Islet precursor cell (in vitro differentiated cells): ENCODE measurements around the gene RPA1.
"Not testable (repeated sequence)": the region's sequence is repeated elsewhere in the genome, so short reads cannot be mapped to it uniquely, and the experiment has no call there.

Experiments
- DNase-seq: peaks from one replicate; pipeline ENCODE4 v3.0.0-alpha.2; 2018

RPA1 gene

GRCh38 chr17:1880851-1881630 is 51.2 kb downstream of the RPA1 start:
- peak; percentile 75 for DNase-seq

GRCh38 chr17:1882836-1883235 is 53.0 kb downstream of the RPA1 start:
- DNase-seq = peak; percentile 64

GRCh38 chr17:1883536-1883935 is 53.7 kb downstream of the RPA1 start:
- DNase-seq = no peak

GRCh38 chr17:1888741-1889140 is 58.9 kb downstream of the RPA1 start:
- DNase-seq = no peak

GRCh38 chr17:1890758-1891450 is 61.1 kb downstream of the RPA1 start:
- DNase-seq = no peak

GRCh38 chr17:1894753-1895339 is 65.0 kb downstream of the RPA1 start:
- no peak for DNase-seq

- not testable (repeated sequence) for DNase-seq
Measured at GRCh38 chr17:1895479-1895878, 65.7 kb downstream of the RPA1 start.

GRCh38 chr17:1896243-1897104 is 66.7 kb downstream of the RPA1 start:
- no peak for DNase-seq

GRCh38 chr17:1897105-1897656 is 67.4 kb downstream of the RPA1 start:
- no peak for DNase-seq

GRCh38 chr17:1898332-1898731 is 68.5 kb downstream of the RPA1 start:
- peak; percentile 74 for DNase-seq

- no peak for DNase-seq
Measured at GRCh38 chr17:1898872-1899271, 69.1 kb downstream of the RPA1 start.

GRCh38 chr17:1899403-1900000 is 69.7 kb downstream of the RPA1 start:
- no peak for DNase-seq

GRCh38 chr17:1904273-1905182 is 74.7 kb downstream of the RPA1 start:
- DNase-seq = no peak

- no peak for DNase-seq
Measured at GRCh38 chr17:1905190-1905913, 75.5 kb downstream of the RPA1 start.

- DNase-seq = peak; percentile 82
Measured at GRCh38 chr17:1906662-1907101, 76.9 kb downstream of the RPA1 start.

- DNase-seq = no peak
Measured at GRCh38 chr17:1907216-1907631, 77.4 kb downstream of the RPA1 start.

GRCh38 chr17:1907909-1908698 is 78.3 kb downstream of the RPA1 start:
- no peak for DNase-seq

- peak; percentile 88 for DNase-seq
Measured at GRCh38 chr17:1908699-1909309, 79.0 kb downstream of the RPA1 start.

- no peak for DNase-seq
Measured at GRCh38 chr17:1909985-1910384, 80.2 kb downstream of the RPA1 start.
